K562 (cell line): ENCODE data around the gene H2AZ2. TPM values are rescaled to one million over a fixed set of nuclear protein-coding genes. Genes with fewer than 3 reads are reported as not detected.

Experiments
- ARID2 ChIP-seq: fragments of 450-650 bp; IDR thresholded peaks from 2 replicates; pipeline ENCODE4 v1.6.1; 2017; ENCODE audit warnings: antibody characterized with exemption, mild to moderate bottlenecking
- CREM ChIP-seq: IDR thresholded peaks from 2 replicates; pipeline ENCODE4 v1.6.1; 2014; ENCODE audit warnings: antibody characterized with exemption, low read depth
- EP400 ChIP-seq: fragments of 450-650 bp; IDR thresholded peaks from 2 replicates; pipeline ENCODE4 v1.6.1; 2017; ENCODE audit warnings: antibody characterized with exemption, mild to moderate bottlenecking, moderate library complexity
- KAT7 ChIP-seq: sonication (generic); formaldehyde crosslinking; IDR thresholded peaks from 2 replicates; pipeline ENCODE4 v1.8.0; 2022; ENCODE audit warnings: missing genetic modification reagents, mild to moderate bottlenecking, borderline replicate concordance
- KLF1 ChIP-seq: fragments of 450-650 bp; IDR thresholded peaks from 2 replicates; pipeline ENCODE4 v1.6.1; 2016; ENCODE audit warnings: missing genetic modification characterization, missing compliant biosample characterization
- NCOA1 ChIP-seq: fragments of 450-650 bp; IDR thresholded peaks from 2 replicates; pipeline ENCODE4 v1.6.1; 2016; ENCODE audit warnings: low read depth
- NEUROD1 ChIP-seq: fragments of 150-350 bp; IDR thresholded peaks from 2 replicates; pipeline ENCODE4 v1.6.1; 2014; ENCODE audit warnings: borderline replicate concordance, low read length, low read depth; ENCODE audit not compliant: partially characterized antibody
- NFE2 ChIP-seq: IDR thresholded peaks from 2 replicates; pipeline ENCODE4 v1.6.1; 2014; ENCODE audit warnings: antibody characterized with exemption, low read depth
- NFE2L1 ChIP-seq: fragments of 450-650 bp; IDR thresholded peaks from 2 replicates; pipeline ENCODE4 v1.6.1; 2016; ENCODE audit warnings: missing genetic modification characterization, low read depth, mild to moderate bottlenecking, missing compliant biosample characterization, moderate library complexity, borderline replicate concordance
- NR2C1 ChIP-seq, 2 experiments: fragments of 450-650 bp; IDR thresholded peaks; 2 replicates each; pipeline ENCODE4 v1.6.1; 2017; ENCODE audit warnings: mild to moderate bottlenecking in 2 of 2, antibody characterized with exemption in 1 of 2, inconsistent platforms in 1 of 2, missing compliant biosample characterization in 1 of 2, missing genetic modification characterization in 1 of 2
- NR2F6 ChIP-seq: fragments of 450-650 bp; formaldehyde crosslinking; IDR thresholded peaks from 2 replicates; pipeline ENCODE4 v1.4.0; 2020; ENCODE audit warnings: mild to moderate bottlenecking
- PHB ChIP-seq: fragments of 250-450 bp; sonication (Bioruptor Pico); IDR thresholded peaks from 2 replicates; pipeline ENCODE4 v1.5.0; 2021
- RAD51 ChIP-seq: fragments of 450-650 bp; IDR thresholded peaks from 2 replicates; pipeline ENCODE4 v1.7.1; 2016; ENCODE audit warnings: low read depth, mild to moderate bottlenecking, borderline replicate concordance
- RBM22 ChIP-seq: fragments of 200-400 bp; formaldehyde crosslinking; IDR thresholded peaks from 2 replicates; pipeline ENCODE4 v1.6.1; 2018; ENCODE audit warnings: low read length, low read depth; ENCODE audit not compliant: poor library complexity, severe bottlenecking
- RCOR1 ChIP-seq, 2 experiments: IDR thresholded peaks; 2 replicates each; pipeline ENCODE4 v1.6.1; 2012; ENCODE audit warnings: low read depth in 2 of 2, low read length in 2 of 2, borderline replicate concordance in 1 of 2, improper control_type of control experiment in 1 of 2
- SMARCA4 ChIP-seq: fragments of 450-650 bp; IDR thresholded peaks from 2 replicates; pipeline ENCODE4 v1.6.1; 2016
- SMARCB1 ChIP-seq: IDR thresholded peaks from 2 replicates; pipeline ENCODE4 v1.6.1; 2011; ENCODE audit warnings: improper control_type of control experiment, low read depth; ENCODE audit not compliant: insufficient read length
- ZNF23 ChIP-seq: fragments of 250-450 bp; sonication (Bioruptor Pico); IDR thresholded peaks from 2 replicates; pipeline ENCODE4 v1.4.0; 2020; ENCODE audit warnings: mild to moderate bottlenecking
- ZNF3 ChIP-seq: fragments of 250-450 bp; sonication (Bioruptor Pico); IDR thresholded peaks from 2 replicates; pipeline ENCODE4 v1.5.0; 2021; ENCODE audit warnings: mild to moderate bottlenecking, moderate library complexity
- ZNF785 ChIP-seq: fragments of 250-450 bp; sonication (Bioruptor Pico); IDR thresholded peaks from 2 replicates; pipeline ENCODE4 v1.4.0; 2020; ENCODE audit warnings: mild to moderate bottlenecking
- polyA plus RNA-seq, 8 experiments: library from polyadenylated mRNA; depleted of rRNA in 4 of 8; stranded (reverse) in 5 of 8; unstranded in 3 of 8; fragments of >200 nt; fragmentation: Nextera tagmentation in 2 of 8; fragmentation: Illumina TruSeq in 1 of 8; extraction: Ambion mirVana in 2 of 8; extraction: Trizol in 1 of 8; gene quantifications; 2 replicates each; pipeline versions ENCODE4 v1.2.1 to v1.2.3, GENCODE V29; 2011 to 2014; ENCODE audit warnings: inconsistent platforms in 1 of 8, missing spikeins in 1 of 8
- total RNA-seq, 7 experiments: library from RNA; depleted of rRNA in 6 of 7; stranded (reverse); fragments of >200 nt in 6 of 7; fragmentation: Illumina TruSeq in 2 of 7; extraction: Trizol in 2 of 7; gene quantifications; 2 replicates each; pipeline versions ENCODE4 v1.2.1 to v1.2.3, GENCODE V29; 2011 to 2021; ENCODE audit warnings: low replicate concordance in 1 of 7
- TF ChIP-seq, protein P1 (sequence below): fragments of 200-800 bp; sonication (Bioruptor generic); IDR thresholded peaks from 2 replicates; pipeline ENCODE4 v1.6.1; 2017; ENCODE audit warnings: missing genetic modification characterization, missing compliant biosample characterization
- TF ChIP-seq, protein P2 (sequence below): sonication (generic); IDR thresholded peaks from 2 replicates; pipeline ENCODE4 v1.6.1; 2016
- TF ChIP-seq, protein P3 (sequence below): fragments of 450-650 bp; IDR thresholded peaks from 2 replicates; pipeline ENCODE4 v1.6.1; 2016
- TF ChIP-seq, protein P4 (sequence below), 2 experiments: fragments of 450-650 bp; IDR thresholded peaks; 2 replicates each; pipeline ENCODE4 v1.6.1; 2016

Gene H2AZ2
- total and polyA plus RNA-seq, 9 of the 15 experiments (the other 6 are each of a cell fraction or from before 2014, with no cell fraction given) = 105 to 382 (median 286) TPM

DNA sequence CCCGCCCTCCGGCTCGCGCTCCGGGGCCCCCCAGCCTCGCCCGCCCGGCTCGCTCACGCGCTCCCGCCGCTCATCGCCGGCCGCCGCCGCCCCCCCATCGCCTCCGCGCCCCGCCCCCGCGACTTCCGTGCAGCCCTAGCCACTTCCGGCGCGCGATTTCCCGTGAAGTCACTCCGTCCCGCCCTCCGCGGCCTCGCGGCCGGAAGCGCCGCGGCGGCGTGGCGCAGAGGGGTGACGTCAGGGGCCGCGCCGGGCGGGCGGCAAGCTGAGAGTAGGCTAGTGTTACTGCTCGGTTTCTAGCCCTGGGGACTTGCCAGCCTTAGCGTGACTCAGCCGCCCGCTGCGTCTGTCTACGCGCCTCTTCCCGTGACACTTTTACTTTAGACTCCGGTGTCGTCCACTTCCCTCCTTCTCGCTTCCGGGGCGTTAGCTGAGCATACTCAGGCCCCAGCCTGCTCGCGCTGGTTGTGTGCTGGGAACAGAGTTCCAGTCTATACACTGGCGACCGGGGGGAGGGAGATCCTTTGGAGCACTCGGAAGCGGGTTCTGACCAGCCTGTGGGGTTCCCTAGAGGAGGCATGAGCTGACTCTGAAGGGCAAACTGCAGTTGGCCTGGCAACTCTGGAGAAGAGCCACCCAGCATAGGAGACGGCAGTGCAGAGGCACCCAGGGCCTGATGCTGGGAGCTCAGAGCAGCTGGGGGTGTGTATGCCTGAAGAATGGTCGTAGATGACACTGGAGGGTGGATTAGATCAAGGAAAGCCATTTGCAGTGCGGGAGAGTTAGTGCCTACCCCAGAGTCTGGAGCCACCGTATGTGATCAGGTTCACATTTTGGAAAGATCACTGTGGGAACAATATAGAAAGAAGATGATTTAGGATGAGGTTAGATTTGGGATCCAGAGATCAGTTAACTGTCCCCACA lies 37.8 kb upstream of the H2AZ2 start, which contains the start of gene PURB (continued):
- TF ChIP-seq, protein P1, sequence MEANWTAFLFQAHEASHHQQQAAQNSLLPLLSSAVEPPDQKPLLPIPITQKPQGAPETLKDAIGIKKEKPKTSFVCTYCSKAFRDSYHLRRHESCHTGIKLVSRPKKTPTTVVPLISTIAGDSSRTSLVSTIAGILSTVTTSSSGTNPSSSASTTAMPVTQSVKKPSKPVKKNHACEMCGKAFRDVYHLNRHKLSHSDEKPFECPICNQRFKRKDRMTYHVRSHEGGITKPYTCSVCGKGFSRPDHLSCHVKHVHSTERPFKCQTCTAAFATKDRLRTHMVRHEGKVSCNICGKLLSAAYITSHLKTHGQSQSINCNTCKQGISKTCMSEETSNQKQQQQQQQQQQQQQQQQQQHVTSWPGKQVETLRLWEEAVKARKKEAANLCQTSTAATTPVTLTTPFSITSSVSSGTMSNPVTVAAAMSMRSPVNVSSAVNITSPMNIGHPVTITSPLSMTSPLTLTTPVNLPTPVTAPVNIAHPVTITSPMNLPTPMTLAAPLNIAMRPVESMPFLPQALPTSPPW (CRISPR knock-in tag) = peak; percentile 98
- peak; percentile 83; the same call in 1 of the 2 replicates for TF ChIP-seq KAT7
- TF ChIP-seq ZNF785 (CRISPR knock-in tag) = no peak
- TF ChIP-seq NCOA1 = peak; percentile 72
- peak; percentile 63 for TF ChIP-seq SMARCA4
- no peak for TF ChIP-seq PHB (CRISPR knock-in tag)
- TF ChIP-seq NFE2 = peak; percentile 92
- TF ChIP-seq ZNF3 (CRISPR knock-in tag) = no peak
- peak; percentile 99 for TF ChIP-seq CREM
- TF ChIP-seq, protein P2, sequence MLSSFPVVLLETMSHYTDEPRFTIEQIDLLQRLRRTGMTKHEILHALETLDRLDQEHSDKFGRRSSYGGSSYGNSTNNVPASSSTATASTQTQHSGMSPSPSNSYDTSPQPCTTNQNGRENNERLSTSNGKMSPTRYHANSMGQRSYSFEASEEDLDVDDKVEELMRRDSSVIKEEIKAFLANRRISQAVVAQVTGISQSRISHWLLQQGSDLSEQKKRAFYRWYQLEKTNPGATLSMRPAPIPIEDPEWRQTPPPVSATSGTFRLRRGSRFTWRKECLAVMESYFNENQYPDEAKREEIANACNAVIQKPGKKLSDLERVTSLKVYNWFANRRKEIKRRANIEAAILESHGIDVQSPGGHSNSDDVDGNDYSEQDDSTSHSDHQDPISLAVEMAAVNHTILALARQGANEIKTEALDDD = no peak
- TF ChIP-seq, protein P3, sequence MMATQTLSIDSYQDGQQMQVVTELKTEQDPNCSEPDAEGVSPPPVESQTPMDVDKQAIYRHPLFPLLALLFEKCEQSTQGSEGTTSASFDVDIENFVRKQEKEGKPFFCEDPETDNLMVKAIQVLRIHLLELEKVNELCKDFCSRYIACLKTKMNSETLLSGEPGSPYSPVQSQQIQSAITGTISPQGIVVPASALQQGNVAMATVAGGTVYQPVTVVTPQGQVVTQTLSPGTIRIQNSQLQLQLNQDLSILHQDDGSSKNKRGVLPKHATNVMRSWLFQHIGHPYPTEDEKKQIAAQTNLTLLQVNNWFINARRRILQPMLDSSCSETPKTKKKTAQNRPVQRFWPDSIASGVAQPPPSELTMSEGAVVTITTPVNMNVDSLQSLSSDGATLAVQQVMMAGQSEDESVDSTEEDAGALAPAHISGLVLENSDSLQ = peak; percentile 61; the same call in 1 of the 2 replicates
- no peak for TF ChIP-seq NR2C1 (IDR thresholded peaks at IDR 0.05)
- 0 out of 2 replicates have a peak, but pooled peaks have one; percentile 37 for TF ChIP-seq NR2C1 (tag; IDR thresholded peaks at IDR 0.05)
- TF ChIP-seq ARID2 = no peak
- TF ChIP-seq SMARCB1 = no peak
- peak; percentile 38 to 50; a peak in 2 of 4 replicates for TF ChIP-seq RCOR1 (IDR thresholded peaks at IDR 0.05; ENCODE audit: borderline replicate concordance in 1 of 2, low read depth in 2 of 2, low read length in 2 of 2)
- TF ChIP-seq RBM22 = no peak
- TF ChIP-seq NFE2L1 (tag) = no peak
- peak; percentile 92 for TF ChIP-seq KLF1
- TF ChIP-seq ZNF23 (CRISPR knock-in tag) = no peak
- peak; percentile 61 for TF ChIP-seq NEUROD1
- no peak for TF ChIP-seq NR2F6 (CRISPR knock-in tag)
- TF ChIP-seq EP400 = peak; percentile 89
- TF ChIP-seq RAD51 = 0 out of 2 replicates have a peak, but pooled peaks have one; percentile 9
- TF ChIP-seq, protein P4, sequence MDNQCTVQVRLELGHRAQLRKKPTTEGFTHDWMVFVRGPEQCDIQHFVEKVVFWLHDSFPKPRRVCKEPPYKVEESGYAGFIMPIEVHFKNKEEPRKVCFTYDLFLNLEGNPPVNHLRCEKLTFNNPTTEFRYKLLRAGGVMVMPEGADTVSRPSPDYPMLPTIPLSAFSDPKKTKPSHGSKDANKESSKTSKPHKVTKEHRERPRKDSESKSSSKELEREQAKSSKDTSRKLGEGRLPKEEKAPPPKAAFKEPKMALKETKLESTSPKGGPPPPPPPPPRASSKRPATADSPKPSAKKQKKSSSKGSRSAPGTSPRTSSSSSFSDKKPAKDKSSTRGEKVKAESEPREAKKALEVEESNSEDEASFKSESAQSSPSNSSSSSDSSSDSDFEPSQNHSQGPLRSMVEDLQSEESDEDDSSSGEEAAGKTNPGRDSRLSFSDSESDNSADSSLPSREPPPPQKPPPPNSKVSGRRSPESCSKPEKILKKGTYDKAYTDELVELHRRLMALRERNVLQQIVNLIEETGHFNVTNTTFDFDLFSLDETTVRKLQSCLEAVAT (IDR thresholded peaks at IDR 0.05) = peak; percentile 67 to 78; a peak in 3 of 4 replicates
